Caki2 (cell line): Measurements from ENCODE around the gene NKD1. TPM values are rescaled to one million over a fixed set of nuclear protein-coding genes. Genes with fewer than 3 reads are reported as not detected.

Experiments
- DNase-seq: peaks from one replicate; pipeline ENCODE4 v3.0.0-alpha.2; 2015; ENCODE audit warnings: low read depth
- in situ Hi-C: cut with HindIII; loops from 2 replicates; pipeline ENCODE4 v1.10.0; 2016; ENCODE audit warnings: low sequenced_read_pairs, low pct_unique_long_range_greater_than_20kb, mixed read lengths
- total RNA-seq: library from RNA; depleted of rRNA; stranded (reverse); fragments of >200 nt; shearing (Covaris generic); gene quantifications from 2 replicates; pipeline ENCODE4 v1.2.3, GENCODE V29; 2014; ENCODE audit warnings: low replicate concordance

NKD1 gene
- total RNA-seq, 1 experiment from 2014 or later: under 0.01 TPM

- no peak for DNase-seq
- in situ Hi-C loops: no loop called here
Observed at GRCh38 chr16:50613964-50614474, 65.8 kb downstream of the NKD1 start.

- DNase-seq: no peak
- in situ Hi-C loops: no loop called here
Observed at GRCh38 chr16:50614955-50615724, 66.9 kb downstream of the NKD1 start.

DNA sequence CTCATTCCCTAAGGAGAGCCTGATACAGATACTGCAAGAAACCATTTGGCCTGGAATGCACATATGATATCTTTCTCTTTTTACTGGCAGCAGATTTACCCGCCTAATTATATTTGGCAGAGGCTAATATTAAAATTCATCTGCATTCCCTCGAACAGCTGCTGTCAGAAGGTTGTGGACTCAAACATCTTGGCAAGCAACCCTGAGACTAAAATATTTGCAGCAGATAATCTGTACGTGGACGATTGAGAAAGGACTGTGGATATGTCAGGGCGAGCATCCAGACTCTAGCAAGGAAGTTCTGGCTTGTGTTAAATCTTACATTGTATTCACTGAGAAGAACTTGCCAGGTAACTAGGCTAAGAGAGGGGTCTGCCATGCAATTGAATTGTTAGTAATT is 67.7 kb downstream of the NKD1 start:
- DNase-seq: no peak
- in situ Hi-C loops: no loop called here

DNA sequence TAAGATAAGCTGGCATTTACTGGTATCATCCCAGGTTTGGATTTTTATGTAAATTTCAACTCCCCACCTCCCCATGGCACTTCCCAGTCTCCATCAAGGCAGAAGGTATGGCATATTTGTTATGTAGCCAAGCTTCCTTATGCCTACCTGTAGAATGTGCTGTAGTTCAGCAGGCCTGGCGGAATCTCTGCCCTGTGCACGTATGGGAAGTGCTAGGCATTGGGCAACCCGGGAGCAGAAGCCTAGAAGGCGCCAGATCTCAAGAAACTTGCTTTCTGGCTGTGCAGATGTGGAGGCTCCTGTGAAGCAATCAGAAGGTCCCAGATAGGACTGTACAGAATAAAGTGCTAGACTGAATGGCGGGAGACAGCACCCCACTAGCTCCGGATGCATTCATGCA is 68.2 kb downstream of the NKD1 start:
- no peak for DNase-seq
- in situ Hi-C loops: no loop called here

GRCh38 chr16:50616883-50617645 is 68.9 kb downstream of the NKD1 start:
- in situ Hi-C loops: no loop called here
- no peak for DNase-seq

DNA sequence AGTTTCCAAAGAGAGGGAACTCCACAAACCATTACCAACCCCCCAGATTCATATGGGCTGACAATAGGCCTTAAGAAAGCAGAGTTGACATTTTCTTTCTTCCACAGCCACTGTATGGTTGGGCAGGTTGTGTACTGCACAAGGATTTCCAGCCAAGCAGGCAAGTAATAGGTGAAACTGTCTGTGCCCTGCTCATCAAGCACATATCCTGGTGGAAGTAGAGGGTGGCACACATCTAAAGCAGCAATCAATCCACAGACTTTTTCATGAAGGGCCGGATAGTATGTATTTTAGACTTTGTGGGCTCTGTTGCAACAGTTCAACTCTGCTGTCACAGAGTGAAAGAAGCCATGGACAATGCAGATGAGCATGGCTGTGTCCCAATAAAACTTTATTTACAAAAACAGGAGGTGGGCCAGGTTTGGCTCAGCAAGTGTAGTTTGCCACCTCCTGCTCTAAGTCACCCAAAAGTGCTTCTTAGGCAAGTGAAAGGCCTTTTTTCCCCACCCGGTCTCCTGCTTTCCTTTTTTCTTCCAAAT is 69.5 kb downstream of the NKD1 start:
- DNase-seq: no peak
- in situ Hi-C loops: no loop called here

DNA sequence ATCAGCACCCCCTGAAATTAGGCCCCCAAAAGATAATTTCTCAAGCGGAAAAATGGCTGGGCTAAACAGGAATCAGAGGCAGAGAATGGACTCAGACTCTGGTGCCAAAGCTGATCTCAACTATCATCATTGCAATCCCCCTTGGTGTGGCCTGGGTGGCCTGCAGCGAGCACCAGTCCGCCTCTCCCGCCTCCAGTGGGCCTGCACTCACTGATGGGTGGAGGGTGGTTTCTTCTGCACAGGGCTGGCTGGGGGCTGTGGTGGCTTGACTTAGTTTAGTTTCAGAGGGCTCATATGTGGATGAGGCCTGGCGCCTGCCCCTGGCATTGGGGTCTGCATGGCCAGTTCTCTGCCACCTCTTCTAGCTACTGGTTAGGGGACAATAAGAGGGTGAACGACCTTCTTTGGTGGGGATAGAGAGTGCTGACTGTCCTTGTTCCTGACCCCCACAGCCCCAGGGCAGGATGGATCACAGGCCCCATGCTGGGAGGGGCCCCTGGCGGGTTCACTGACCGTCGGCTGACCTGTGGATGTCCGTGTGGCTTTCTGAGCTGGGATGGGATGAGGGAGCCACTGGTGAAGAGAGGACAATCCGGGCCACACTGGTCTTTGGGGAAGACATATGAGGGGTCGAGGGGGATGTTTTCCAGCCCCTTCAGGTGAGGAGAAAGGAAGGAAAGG is 70.2 kb downstream of the NKD1 start:
- in situ Hi-C loops: no loop called here

DNA sequence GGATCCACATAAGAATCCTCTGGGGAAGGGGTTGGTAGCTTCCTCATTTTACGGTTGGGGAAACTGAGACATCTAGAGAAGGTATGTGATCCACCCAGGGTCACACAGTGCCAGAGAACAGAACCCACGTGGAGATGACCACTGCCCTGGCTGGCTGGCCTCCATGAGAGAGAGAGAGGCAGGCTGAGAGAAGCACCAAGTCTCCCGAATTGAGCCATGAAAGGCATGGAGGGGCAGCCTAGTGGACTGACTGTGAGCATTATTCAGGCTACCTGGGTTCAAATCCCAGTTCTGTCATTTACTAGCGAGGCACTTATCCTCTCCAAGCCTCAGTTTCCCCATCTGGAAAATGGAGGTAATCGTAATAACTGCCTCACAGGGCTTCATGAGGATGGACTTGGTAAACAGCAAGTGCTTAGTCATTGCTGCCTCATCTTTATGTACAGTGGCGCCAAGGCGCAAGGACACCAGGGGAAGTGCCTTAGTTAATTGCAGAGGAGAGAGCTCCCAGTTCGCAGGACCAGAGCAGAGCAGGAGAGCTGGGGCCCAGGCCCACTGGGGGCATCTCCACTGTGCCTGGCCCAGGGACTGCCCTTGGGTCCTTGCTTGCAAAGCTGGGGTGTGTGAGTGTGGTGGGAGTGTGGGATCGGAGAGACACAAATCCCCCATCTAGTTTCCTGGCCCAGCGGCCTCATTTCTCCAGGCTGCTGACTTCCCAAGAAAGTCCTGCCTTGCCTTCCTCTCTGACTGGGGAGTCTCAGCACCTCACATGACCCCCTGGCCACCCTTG is 71.7 kb downstream of the NKD1 start:
- DNase-seq: no peak
- in situ Hi-C loops: no loop called here

More for the DNA sequence above, 70.2 kb downstream of the NKD1 start:
- DNase-seq: no peak

GRCh38 chr16:50620646-50621451 is 72.7 kb downstream of the NKD1 start:
- no peak for DNase-seq
- in situ Hi-C loops: no loop called here

DNA sequence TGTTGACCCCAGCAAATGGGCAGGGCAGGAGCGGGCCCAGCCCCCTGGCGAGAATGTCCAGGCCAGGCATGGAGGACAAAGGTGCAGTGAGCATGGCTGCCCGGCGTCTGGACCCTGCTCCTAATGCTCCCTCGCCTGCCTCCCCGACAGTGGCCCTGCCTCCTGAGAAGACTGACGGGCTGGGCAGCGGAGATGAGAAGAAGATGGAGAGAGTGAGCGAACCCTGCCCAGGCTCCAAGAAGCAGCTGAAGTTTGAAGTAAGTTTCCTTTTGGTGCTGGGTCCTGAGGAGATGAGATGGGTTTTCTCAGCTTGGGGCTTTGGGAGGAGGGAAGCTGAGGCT is 73.2 kb downstream of the NKD1 start:
- DNase-seq: no peak
- in situ Hi-C loops: no loop called here

DNA sequence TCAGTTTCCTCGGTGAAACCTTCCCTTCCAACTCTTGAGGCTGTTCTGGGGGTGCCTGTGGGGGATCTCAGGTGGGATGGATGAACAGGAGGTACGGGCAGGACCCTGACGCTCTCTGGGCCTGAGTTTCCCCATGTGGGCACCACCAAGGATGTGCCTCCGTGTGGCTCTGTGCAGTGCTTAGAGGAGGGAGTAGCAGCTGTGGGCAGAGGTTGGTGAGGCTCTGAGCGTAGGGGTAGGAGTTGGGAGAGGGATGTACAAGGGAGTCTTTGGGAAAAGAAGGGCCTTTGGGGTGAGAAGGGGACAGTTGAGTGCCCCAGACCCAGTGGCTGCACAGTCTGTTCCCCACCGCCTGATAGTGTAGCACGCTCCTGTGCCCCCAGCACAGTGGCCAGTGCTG is 73.8 kb downstream of the NKD1 start:
- in situ Hi-C loops: no loop called here
- DNase-seq: no peak

GRCh38 chr16:50622643-50623369 is 74.6 kb downstream of the NKD1 start:
- DNase-seq: no peak
- in situ Hi-C loops: no loop called here

DNA sequence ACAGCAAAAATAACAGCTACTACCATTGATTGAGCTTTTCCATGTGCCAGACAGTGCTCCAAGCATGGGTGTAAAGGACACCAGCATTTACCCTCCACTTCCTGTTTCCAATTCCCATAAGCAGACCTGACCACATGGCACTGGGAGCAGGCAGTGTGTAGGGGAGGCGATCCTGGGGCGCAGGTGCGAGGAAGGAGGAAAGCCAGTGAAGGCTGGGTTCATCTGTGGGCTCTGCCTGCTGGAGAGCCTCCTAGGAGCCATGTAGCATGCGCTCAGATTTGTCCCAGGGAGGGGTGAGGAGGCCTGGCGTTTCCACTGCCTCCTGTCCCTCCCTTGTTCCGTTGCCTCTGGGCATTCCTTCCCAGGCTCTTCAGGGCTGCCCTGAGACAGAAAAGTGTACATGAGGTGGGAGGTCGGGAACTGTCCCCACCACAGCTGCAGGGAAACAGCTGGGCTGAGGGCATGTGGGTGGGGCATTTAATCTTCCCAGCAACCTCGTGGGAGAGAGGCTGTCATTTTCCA is 76.3 kb downstream of the NKD1 start:
- in situ Hi-C loops: no loop called here

DNA sequence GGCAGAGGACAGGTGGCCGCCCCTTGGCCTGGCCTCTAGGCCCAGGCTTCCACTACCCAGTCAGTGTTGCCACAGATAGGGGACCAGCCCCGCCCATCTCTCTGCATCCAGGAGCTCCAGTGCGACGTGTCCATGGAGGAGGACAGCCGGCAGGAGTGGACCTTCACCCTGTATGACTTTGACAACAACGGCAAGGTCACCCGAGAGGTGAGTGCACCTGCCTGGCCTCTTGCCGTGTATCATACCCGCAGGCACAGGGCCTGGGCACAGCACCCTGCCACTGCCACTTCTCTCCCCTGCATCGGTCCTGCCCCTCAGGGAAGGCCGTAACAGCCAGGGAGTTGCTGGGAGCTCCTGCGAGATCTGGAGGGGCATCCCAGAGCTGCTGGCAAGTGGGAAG is 77.2 kb downstream of the NKD1 start:
- in situ Hi-C loops: no loop called here
- no peak for DNase-seq

More for the DNA sequence above, 76.3 kb downstream of the NKD1 start:
- DNase-seq: no peak

DNA sequence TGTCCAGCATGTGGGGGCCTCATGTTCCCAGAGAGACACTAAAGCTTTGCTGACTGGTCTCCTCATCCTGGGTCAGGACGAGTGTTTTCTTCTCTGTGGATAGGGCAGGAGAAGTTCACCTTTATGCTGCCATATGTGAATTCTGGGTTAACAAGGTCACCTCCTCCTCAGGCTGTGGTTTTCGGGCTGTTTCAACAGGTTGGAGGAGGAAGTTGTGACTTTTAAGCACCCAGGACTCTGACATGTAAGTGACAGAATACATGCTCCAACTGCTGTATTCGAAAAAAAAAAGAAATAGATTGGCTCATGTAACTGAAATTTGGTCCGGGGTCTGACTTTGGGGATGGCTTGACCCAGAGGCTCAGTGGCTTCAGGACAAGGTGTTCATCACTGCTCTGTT is 78.7 kb downstream of the NKD1 start:
- in situ Hi-C loops: no loop called here
- DNase-seq: no peak

GRCh38 chr16:50627419-50627818 is 79.2 kb downstream of the NKD1 start:
- no peak for DNase-seq
- in situ Hi-C loops: no loop called here
